ENCODE measurements around the gene PCARE. TPM values are rescaled to one million over a fixed set of nuclear protein-coding genes. Genes with fewer than 3 reads are reported as not detected.

PCARE gene
- total and polyA plus RNA-seq, 2 of the 8 experiments (the other 6 are each of a cell fraction or from before 2014, with no cell fraction given) = not detected

DNA sequence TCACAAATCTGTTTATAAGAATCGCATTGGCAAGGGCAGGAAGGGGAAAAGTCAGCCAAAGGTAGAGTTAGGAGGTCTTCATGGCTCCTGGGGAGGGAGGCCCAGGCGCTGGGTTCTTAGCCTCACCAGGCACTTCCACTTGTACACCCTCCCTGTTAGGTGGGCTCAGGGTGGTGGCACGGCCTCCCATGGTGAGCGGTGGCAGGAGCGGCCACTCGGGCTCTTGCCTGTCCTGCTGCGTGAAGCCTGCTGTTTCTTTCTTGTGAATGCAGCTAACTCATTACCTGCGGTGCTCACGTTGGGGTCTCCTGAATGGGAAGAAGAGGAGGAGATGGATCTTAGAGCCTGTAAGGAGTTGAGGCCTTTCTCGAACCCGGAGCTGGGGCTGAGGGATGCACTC is 52.4 kb downstream of the PCARE start:
- H3K36me3 ChIP-seq (ENCODE audit: control insufficient read depth in 2 of 4, insufficient read depth in 4 of 4, low read length in 3 of 4) = no peaks in the 10 kb centered on the region
- H3K18ac ChIP-seq (ENCODE audit: extremely low read depth, low read length) = no peak overlapping the region
- H3K79me1 ChIP-seq (ENCODE audit: low read depth, low read length) = no peaks in the 10 kb centered on the region
- CTCF ChIA-PET (ENCODE audit: partially characterized antibody) = interaction anchor here (1.4 kb wide), 1 partner anchor 11 kb away, joined by 5 read pairs; no protein-coding TSS in a partner anchor
- H4K20me1 ChIP-seq (replicated peaks in 1 of 2; ENCODE audit: control insufficient read depth in 1 of 2, insufficient read depth in 2 of 2, low read length in 2 of 2) = no peaks in the 10 kb centered on the region
- H3K4me1 ChIP-seq (replicated peaks in 1 of 4; ENCODE audit: control insufficient read depth in 3 of 4, insufficient read depth in 4 of 4, low read length in 3 of 4) = peaks cover 0 to 6% (median 3%) of the 10 kb centered on the region in 4 experiments; a peak in 4 of 7 replicates
- no peak overlapping the region for H2BK20ac ChIP-seq (ENCODE audit: low read length)
- no peak overlapping the region for H3K14ac ChIP-seq (ENCODE audit: insufficient read length)
- POLR2A ChIA-PET (ENCODE audit: partially characterized antibody) = no interaction called here
- H3K9me3 ChIP-seq (ENCODE audit: insufficient read depth in 2 of 2, low read depth in 1 of 2, low read length in 1 of 2) = no peaks in the 10 kb centered on the region
- H2BK12ac ChIP-seq (ENCODE audit: low read depth, low read length) = no peak overlapping the region
- no peak overlapping the region for H2BK15ac ChIP-seq (ENCODE audit: low read length)
- no peak overlapping the region for H4K5ac ChIP-seq (ENCODE audit: insufficient read length, low read depth, low read length)
- H3K9ac ChIP-seq (replicated peaks in 1 of 4; ENCODE audit: extremely low read depth in 1 of 4, low read depth in 3 of 4, low read length in 3 of 4) = no peak overlapping the region
- H3K79me2 ChIP-seq (ENCODE audit: control insufficient read depth in 1 of 2, insufficient read depth in 2 of 2, low read length in 2 of 2) = no peaks in the 10 kb centered on the region
- no peak overlapping the region for H2BK120ac ChIP-seq (replicated peaks; ENCODE audit: low read depth, low read length)
- no peak overlapping the region for H2BK5ac ChIP-seq (ENCODE audit: low read depth, low read length)
- 82% methylated on average over 7 of the region's 11 CpGs; no CpG with 5 or more reads in 1 of the 2 experiments for WGBS, 2 experiments (ENCODE audit: extremely low coverage in 1 of 2, insufficient coverage in 1 of 2, insufficient read length in 1 of 2, insufficient replicate concordance in 2 of 2, low coverage in 1 of 2, low lambda C conversion rate in 2 of 2, missing lambda C conversion rate in 1 of 2)
- no peak overlapping the region for H2AFZ ChIP-seq (ENCODE audit: low read length)
- no peak overlapping the region for H2AK5ac ChIP-seq (ENCODE audit: low read depth, low read length)
- no peak overlapping the region for H3K4ac ChIP-seq (replicated peaks; ENCODE audit: insufficient read length, low read depth, low read length)
- no peak overlapping the region for H4K91ac ChIP-seq (replicated peaks; ENCODE audit: insufficient read length, low read length)
- no peak overlapping the region for H3K4me2 ChIP-seq (ENCODE audit: insufficient read depth in 1 of 2, low read depth in 2 of 2, low read length in 2 of 2)
- H3K56ac ChIP-seq (replicated peaks; ENCODE audit: insufficient read length, low read depth, low read length) = no peak overlapping the region
- DNase-seq (ENCODE audit: low read depth in 1 of 2, low spot score in 2 of 2) = no peak
- no peak overlapping the region for H3K4me3 ChIP-seq (ENCODE audit: extremely low read depth in 1 of 4, insufficient read depth in 2 of 4, low read depth in 3 of 4, low read length in 4 of 4)
- H3K27me3 ChIP-seq (replicated peaks in 1 of 4; ENCODE audit: control insufficient read depth in 3 of 4, extremely low read depth in 1 of 4, insufficient read depth in 3 of 4, low read length in 3 of 4) = no peaks in the 10 kb centered on the region
- no peaks in the 10 kb centered on the region for H3K23me2 ChIP-seq (ENCODE audit: low read depth, low read length)
- H4K8ac ChIP-seq (ENCODE audit: extremely low read depth, insufficient read depth, low read length) = no peak overlapping the region
- no peak for FAIRE-seq
- no peak overlapping the region for H3K27ac ChIP-seq (ENCODE audit: low read depth, low read length)
- H3K23ac ChIP-seq (ENCODE audit: insufficient read length) = no peak overlapping the region
- TF ChIP-seq SUZ12 (IDR thresholded peaks at IDR 0.05; ENCODE audit: low read length) (no peak), SP4 (IDR thresholded peaks at IDR 0.05; ENCODE audit: low read length) (no peak), KDM1A (IDR thresholded peaks at IDR 0.05; ENCODE audit: borderline replicate concordance, low read length) (no peak), CHD1 (IDR thresholded peaks at IDR 0.05; ENCODE audit: low read depth, low read length) (no peak), SAP30 (IDR thresholded peaks at IDR 0.05; ENCODE audit: insufficient read depth, insufficient replicate concordance, low read length) (no peak), CBX5 (IDR thresholded peaks at IDR 0.05; ENCODE audit: low read depth, low read length) (no peak), ASH2L (IDR thresholded peaks at IDR 0.05; ENCODE audit: low read length) (no peak), SP1 (IDR thresholded peaks at IDR 0.05; ENCODE audit: low read depth, low read length) (no peak), TEAD4 (IDR thresholded peaks at IDR 0.05; ENCODE audit: low read depth, low read length) (no peak), ZNF274 (IDR thresholded peaks at IDR 0.05; ENCODE audit: borderline replicate concordance, extremely low read depth, low read length) (no peak), POLR2AphosphoS5 (IDR thresholded peaks at IDR 0.05; ENCODE audit: low read depth, low read length) (no peak), CBX8 (IDR thresholded peaks at IDR 0.05; ENCODE audit: borderline replicate concordance, low read depth, low read length) (no peak), RXRA (IDR thresholded peaks at IDR 0.05; ENCODE audit: insufficient read depth, low read depth, low read length) (no peak), TAF1 (IDR thresholded peaks at IDR 0.05; ENCODE audit: low read depth, low read length) (no peak), CREB1 (IDR thresholded peaks at IDR 0.05) (no peak)
- TF ChIP-seq, protein P1, sequence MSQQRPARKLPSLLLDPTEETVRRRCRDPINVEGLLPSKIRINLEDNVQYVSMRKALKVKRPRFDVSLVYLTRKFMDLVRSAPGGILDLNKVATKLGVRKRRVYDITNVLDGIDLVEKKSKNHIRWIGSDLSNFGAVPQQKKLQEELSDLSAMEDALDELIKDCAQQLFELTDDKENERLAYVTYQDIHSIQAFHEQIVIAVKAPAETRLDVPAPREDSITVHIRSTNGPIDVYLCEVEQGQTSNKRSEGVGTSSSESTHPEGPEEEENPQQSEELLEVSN (IDR thresholded peaks at IDR 0.05) = no peak

Data from H1 (cell line).